ENCODE results near the gene COX11. TPM values are rescaled to one million over a fixed set of nuclear protein-coding genes. Genes with fewer than 3 reads are reported as not detected.

The COX11 gene
- total RNA-seq, 1 experiment from 2014 or later: 65.0 TPM

GRCh38 chr17:54971901-54972300 lies 3.4 kb upstream of the COX11 start:
- TF ChIP-seq IRF2 (CRISPR knock-in tag; IDR thresholded peaks at IDR 0.05; ENCODE audit: borderline replicate concordance, low read depth) (no peak), NFYB (CRISPR knock-in tag; conservative IDR thresholded peaks at IDR 0.05; ENCODE audit: low read depth) (no peak), JAZF1 (CRISPR knock-in tag; IDR thresholded peaks at IDR 0.05) (no peak), TCF7 (CRISPR knock-in tag; IDR thresholded peaks at IDR 0.05; ENCODE audit: low read depth) (no peak), NR2C2 (CRISPR knock-in tag; IDR thresholded peaks at IDR 0.05) (no peak), NR3C1 (CRISPR knock-in tag; conservative IDR thresholded peaks at IDR 0.05; ENCODE audit: low read depth) (no peak), ELF4 (CRISPR knock-in tag; IDR thresholded peaks at IDR 0.05; ENCODE audit: low read depth) (no peak), E2F1 (CRISPR knock-in tag; IDR thresholded peaks at IDR 0.05) (no peak), CDX4 (CRISPR knock-in tag; IDR thresholded peaks at IDR 0.05; ENCODE audit: borderline replicate concordance) (no peak), ZNF416 (CRISPR knock-in tag; IDR thresholded peaks at IDR 0.05) (no peak), ZNF121 (CRISPR knock-in tag; IDR thresholded peaks at IDR 0.05) (no peak), ZSCAN18 (CRISPR knock-in tag; IDR thresholded peaks at IDR 0.05) (no peak), SOX15 (CRISPR knock-in tag; IDR thresholded peaks at IDR 0.05) (no peak)
- TF ChIP-seq, protein P1, sequence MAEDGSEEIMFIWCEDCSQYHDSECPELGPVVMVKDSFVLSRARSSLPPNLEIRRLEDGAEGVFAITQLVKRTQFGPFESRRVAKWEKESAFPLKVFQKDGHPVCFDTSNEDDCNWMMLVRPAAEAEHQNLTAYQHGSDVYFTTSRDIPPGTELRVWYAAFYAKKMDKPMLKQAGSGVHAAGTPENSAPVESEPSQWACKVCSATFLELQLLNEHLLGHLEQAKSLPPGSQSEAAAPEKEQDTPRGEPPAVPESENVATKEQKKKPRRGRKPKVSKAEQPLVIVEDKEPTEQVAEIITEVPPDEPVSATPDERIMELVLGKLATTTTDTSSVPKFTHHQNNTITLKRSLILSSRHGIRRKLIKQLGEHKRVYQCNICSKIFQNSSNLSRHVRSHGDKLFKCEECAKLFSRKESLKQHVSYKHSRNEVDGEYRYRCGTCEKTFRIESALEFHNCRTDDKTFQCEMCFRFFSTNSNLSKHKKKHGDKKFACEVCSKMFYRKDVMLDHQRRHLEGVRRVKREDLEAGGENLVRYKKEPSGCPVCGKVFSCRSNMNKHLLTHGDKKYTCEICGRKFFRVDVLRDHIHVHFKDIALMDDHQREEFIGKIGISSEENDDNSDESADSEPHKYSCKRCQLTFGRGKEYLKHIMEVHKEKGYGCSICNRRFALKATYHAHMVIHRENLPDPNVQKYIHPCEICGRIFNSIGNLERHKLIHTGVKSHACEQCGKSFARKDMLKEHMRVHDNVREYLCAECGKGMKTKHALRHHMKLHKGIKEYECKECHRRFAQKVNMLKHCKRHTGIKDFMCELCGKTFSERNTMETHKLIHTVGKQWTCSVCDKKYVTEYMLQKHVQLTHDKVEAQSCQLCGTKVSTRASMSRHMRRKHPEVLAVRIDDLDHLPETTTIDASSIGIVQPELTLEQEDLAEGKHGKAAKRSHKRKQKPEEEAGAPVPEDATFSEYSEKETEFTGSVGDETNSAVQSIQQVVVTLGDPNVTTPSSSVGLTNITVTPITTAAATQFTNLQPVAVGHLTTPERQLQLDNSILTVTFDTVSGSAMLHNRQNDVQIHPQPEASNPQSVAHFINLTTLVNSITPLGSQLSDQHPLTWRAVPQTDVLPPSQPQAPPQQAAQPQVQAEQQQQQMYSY (CRISPR knock-in tag; IDR thresholded peaks at IDR 0.05): no peak
- TF ChIP-seq, protein P2, sequence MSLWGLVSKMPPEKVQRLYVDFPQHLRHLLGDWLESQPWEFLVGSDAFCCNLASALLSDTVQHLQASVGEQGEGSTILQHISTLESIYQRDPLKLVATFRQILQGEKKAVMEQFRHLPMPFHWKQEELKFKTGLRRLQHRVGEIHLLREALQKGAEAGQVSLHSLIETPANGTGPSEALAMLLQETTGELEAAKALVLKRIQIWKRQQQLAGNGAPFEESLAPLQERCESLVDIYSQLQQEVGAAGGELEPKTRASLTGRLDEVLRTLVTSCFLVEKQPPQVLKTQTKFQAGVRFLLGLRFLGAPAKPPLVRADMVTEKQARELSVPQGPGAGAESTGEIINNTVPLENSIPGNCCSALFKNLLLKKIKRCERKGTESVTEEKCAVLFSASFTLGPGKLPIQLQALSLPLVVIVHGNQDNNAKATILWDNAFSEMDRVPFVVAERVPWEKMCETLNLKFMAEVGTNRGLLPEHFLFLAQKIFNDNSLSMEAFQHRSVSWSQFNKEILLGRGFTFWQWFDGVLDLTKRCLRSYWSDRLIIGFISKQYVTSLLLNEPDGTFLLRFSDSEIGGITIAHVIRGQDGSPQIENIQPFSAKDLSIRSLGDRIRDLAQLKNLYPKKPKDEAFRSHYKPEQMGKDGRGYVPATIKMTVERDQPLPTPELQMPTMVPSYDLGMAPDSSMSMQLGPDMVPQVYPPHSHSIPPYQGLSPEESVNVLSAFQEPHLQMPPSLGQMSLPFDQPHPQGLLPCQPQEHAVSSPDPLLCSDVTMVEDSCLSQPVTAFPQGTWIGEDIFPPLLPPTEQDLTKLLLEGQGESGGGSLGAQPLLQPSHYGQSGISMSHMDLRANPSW (CRISPR knock-in tag; conservative IDR thresholded peaks at IDR 0.05; ENCODE audit: low read depth): no peak
- TF ChIP-seq, protein P3, sequence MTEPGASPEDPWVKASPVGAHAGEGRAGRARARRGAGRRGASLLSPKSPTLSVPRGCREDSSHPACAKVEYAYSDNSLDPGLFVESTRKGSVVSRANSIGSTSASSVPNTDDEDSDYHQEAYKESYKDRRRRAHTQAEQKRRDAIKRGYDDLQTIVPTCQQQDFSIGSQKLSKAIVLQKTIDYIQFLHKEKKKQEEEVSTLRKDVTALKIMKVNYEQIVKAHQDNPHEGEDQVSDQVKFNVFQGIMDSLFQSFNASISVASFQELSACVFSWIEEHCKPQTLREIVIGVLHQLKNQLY (CRISPR knock-in tag; IDR thresholded peaks at IDR 0.05): no peak
- TF ChIP-seq, protein P4, sequence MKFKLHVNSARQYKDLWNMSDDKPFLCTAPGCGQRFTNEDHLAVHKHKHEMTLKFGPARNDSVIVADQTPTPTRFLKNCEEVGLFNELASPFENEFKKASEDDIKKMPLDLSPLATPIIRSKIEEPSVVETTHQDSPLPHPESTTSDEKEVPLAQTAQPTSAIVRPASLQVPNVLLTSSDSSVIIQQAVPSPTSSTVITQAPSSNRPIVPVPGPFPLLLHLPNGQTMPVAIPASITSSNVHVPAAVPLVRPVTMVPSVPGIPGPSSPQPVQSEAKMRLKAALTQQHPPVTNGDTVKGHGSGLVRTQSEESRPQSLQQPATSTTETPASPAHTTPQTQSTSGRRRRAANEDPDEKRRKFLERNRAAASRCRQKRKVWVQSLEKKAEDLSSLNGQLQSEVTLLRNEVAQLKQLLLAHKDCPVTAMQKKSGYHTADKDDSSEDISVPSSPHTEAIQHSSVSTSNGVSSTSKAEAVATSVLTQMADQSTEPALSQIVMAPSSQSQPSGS (CRISPR knock-in tag; IDR thresholded peaks at IDR 0.05; ENCODE audit: borderline replicate concordance, low read depth): no peak
- TF ChIP-seq, protein P5, sequence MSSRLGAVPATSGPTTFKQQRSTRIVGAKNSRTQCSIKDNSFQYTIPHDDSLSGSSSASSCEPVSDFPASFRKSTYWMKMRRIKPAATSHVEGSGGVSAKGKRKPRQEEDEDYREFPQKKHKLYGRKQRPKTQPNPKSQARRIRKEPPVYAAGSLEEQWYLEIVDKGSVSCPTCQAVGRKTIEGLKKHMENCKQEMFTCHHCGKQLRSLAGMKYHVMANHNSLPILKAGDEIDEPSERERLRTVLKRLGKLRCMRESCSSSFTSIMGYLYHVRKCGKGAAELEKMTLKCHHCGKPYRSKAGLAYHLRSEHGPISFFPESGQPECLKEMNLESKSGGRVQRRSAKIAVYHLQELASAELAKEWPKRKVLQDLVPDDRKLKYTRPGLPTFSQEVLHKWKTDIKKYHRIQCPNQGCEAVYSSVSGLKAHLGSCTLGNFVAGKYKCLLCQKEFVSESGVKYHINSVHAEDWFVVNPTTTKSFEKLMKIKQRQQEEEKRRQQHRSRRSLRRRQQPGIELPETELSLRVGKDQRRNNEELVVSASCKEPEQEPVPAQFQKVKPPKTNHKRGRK (CRISPR knock-in tag; IDR thresholded peaks at IDR 0.05; ENCODE audit: borderline replicate concordance): no peak
- ATAC-seq (no peak), DNase-seq (ENCODE audit: low spot score) (no peak)
- POLR2A ChIA-PET: no interaction called here
- peaks cover 11% of the 10 kb centered on the region for H3K9me3 Mint-ChIP-seq
- H3K27ac Mint-ChIP-seq: no peak overlapping the region
- CTCF ChIA-PET: no interaction called here
- peaks cover 6% of the 10 kb centered on the region for H3K36me3 Mint-ChIP-seq
- H3K27me3 Mint-ChIP-seq (ENCODE audit: low read depth): no peaks in the 10 kb centered on the region
- peaks cover 3% of the 10 kb centered on the region for H3K4me1 Mint-ChIP-seq
- no peak overlapping the region for H3K4me3 Mint-ChIP-seq
